ENCODE data around the gene BEND7.
"Not testable (repeated sequence)": the region's sequence is repeated elsewhere in the genome, so short reads cannot be mapped to it uniquely, and the experiment has no call there.

The BEND7 gene

DNA sequence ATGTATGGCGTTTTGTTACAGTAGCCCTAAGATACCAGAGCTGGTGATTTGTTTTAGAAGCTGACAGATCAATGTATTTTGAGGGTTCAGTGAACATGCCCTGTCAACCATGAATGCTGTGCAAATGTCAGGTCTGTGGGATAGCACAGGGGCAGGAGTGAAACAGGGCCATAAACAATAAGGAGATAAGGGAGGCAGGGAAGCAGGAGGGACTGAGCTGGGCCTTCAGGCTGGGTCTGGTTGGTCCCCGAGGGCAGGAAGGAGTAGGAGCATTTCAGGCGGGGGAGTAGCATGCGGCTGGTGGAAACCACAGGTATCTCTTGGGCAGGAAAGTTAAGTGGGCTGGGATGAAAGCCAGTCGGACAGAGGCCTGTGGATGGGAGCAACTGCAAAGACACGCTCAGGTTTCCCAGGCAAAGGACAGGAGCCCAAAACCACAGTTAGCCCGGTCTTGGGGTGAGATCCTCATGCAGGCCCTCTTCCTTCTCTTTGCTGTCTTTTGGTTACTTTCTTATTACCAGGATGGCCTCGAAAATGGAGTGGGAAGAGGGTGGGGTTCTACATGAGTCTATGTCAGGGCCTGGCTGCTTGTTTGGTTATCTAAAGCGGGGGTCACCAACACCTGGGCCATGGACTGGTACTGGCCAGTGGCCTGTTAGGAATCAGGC lies 111.2 kb downstream of the BEND7 start:
- no peak for DNase-seq

GRCh38 chr10:13416760-13417159 lies 112.1 kb downstream of the BEND7 start:
- DNase-seq, result no peak

DNA sequence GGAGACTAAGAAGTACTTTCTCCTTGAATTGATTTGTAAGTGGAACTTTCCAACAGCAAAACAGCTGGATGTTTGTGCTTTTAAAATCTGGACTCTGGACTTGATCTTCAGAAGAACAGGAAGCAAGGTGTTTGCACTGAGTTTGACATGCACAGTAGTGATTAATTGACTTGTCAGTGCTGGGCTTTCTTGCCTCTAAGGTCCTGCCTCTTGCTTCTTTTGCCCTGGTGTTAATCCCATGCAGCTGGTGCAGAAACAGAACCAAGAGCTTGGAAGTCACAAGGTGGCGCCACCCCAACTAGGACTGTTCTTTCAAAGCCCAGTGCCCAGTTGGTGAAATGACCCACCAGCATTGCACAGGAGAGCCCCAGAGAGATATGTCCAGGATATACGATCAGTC lies 114.0 kb downstream of the BEND7 start:
- peak in 2 of 4 experiments; percentile 14 to 23 for DNase-seq

- DNase-seq, result no peak
Observed at GRCh38 chr10:13414137-13414536, 114.7 kb downstream of the BEND7 start.

DNA sequence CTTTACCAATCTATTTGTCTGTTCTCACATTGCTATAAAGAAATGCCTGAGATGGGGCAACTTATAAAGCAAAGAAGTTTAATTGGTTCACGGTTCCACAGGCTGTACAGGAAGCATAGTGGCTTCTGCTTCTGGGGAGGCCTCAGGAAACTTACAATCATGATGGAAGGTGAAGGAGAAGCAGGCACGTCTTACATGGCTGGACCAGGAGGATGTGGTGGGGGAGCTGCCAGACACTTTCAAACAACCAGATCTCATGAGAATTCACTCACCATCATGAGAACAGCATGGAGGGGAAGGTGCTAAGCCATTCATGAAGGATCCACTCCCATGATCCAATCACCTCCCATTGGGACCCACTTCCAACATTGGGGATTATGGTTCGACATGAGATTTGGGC lies 115.9 kb downstream of the BEND7 start:
- DNase-seq, result no peak

DNA sequence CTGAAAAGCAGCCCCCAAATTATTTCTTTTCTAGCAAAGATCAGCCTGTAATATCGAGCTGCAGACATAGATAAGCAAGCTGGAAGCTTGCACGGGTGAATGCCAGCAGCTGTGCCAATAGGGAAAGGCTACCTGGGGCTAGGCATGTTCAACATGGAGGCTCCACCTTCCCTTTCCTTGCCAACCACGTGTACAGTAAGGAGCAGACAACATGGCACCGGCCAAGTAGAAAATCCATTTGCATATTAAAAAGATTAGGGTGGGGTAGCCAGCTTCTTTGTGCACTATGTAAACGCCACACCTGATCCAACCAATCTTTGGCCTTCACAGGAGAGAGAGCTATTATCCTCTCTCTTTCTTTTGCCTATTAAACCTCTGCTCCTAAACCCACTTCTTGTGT lies 124.0 kb downstream of the BEND7 start:
- DNase-seq, result no peak

- no peak for DNase-seq
Observed at GRCh38 chr10:13404305-13404759, 124.5 kb downstream of the BEND7 start.

DNA sequence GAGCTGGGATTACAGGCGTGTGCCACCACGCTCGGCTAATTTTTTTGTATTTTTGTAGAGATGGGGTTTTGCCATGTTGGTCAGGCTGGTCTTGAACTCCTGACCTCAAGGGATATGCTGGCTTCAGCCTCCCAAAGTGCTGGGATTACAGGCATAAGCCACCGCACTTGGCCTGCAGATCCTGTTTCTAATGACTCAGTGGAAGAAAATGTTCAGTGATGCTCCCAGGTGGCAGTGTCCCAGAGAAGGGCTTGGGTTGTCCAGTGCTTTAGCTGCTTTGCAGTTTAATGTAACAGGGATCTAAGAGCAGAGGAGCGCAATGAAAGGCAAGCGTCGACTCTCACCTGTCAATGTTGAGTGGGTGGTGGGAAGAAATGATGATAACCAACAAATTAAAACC lies 125.4 kb downstream of the BEND7 start:
- not testable (repeated sequence) for DNase-seq

DNA sequence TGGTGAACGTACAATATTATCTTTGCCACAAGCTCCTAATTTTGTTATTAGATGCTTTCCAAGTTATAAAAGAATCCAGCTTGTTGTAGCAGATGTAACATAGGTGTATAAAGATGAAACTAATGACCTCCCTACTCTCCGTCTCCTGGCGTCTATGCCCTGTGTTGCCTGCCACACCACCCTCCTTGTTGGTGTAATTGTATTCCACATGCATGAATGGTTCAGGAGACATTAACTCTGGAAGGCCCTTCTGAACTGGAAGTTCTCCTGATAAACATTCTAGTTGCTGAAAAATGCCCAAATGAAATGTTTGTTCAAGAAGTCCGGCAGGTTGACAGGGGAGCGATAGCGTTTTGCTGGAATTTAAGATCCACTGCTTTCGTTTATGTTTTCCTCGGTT lies 126.8 kb downstream of the BEND7 start:
- DNase-seq, result no peak

GRCh38 chr10:13401142-13401541 lies 127.7 kb downstream of the BEND7 start:
- no peak for DNase-seq

- DNase-seq, result no peak
Observed at GRCh38 chr10:13400196-13400965, 128.4 kb downstream of the BEND7 start.

DNA sequence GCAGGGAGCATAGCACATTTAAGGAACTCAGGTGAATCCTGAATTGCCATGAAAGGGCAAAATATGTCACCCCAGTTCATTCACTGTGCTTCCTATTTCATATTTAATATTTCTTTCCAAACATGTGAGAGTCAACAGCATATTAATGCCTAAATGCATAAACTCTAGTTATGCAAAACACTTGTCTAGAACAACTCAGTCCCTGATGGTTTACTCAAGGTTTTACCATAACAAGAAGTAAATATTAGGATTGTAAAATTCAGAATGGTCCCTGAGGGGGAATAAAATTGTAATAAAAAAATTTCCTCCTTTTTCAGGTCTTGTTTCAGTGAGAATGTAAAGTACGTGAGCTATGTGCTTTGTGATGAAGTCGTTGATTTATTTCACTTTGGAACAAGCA lies 129.1 kb downstream of the BEND7 start:
- no peak for DNase-seq

DNA sequence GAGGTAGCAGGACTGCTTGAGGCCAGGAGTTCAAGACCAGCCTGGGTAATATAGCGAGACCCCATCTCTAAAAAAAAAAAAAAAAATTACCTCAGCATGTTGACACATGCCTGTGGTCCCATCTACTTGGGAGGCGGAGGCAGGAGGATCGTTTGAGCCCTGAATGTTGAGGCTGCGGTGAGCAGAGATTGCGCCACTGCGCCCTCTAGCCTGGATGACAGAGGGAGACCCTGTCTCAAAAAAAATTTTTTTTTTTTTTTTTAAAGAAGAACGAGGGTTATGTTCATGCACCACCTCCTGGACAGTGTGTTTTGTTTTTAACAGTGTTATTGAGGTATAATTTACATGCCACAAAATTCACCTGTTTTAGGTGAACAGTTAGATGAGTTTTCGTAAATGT lies 129.6 kb downstream of the BEND7 start:
- no peak for DNase-seq

DNA sequence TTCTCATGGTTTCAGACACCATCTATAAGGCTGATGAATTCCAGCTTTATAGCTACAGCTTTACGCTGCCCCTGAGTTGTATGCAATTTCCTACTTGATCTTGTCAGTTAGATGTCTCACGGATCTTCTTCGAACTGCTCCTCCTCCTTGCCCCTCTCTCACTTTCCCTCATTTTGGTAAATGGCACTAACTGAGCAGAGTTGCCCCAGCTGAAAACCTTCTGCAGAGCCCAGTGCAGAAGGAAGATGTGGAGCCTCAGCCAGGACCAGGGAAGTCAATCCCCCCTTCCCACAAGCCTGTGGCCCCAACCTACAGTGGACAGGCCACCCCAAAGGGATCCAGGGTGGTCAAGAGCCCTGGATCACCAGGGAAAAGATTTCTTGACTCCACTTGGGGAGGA lies 131.8 kb downstream of the BEND7 start:
- no peak for DNase-seq

GRCh38 chr10:13396369-13396768 lies 132.4 kb downstream of the BEND7 start:
- no peak for DNase-seq

GRCh38 chr10:13395540-13395939 lies 133.3 kb downstream of the BEND7 start:
- no peak for DNase-seq

- DNase-seq, result no peak
Observed at GRCh38 chr10:13393640-13394039, 135.2 kb downstream of the BEND7 start.

GRCh38 chr10:13392701-13393100 lies 136.1 kb downstream of the BEND7 start:
- DNase-seq, result no peak

Data from suppressor macrophage (primary cell).